Measurements from ENCODE around the gene PIEZO2. TPM values are rescaled to one million over a fixed set of nuclear protein-coding genes. Genes with fewer than 3 reads are reported as not detected.
A peak's percentile ranks its signal among the peaks of the same experiment; 100 is the strongest.
"Not testable (repeated sequence)": the region's sequence is repeated elsewhere in the genome, so short reads cannot be mapped to it uniquely, and the experiment has no call there.

PIEZO2 gene
- total RNA-seq, 1 experiment from 2014 or later = 5.5 TPM

DNA sequence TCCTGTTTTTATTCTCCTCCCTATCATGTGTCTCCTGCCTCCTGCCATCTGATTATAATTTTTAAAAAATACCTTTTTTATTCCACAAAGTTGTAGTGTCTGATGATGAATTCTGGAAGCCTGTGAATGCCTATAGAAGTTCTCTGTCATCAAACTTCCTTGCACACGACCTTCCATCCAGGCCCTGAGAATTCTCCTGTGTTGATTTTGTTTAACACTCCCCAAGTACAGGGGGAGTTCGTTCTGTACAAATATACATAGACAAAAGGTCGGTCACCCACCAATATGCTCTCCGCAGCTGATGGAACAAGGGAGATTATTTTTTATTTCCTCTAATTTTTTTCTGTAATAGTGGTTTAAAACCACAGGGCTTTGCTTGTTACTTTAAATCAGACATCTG, 232.5 kb downstream of the PIEZO2 start:
- no peak for DNase-seq (ENCODE audit: low read depth in 1 of 2, low spot score in 2 of 2)
- Histone ChIP-seq H3K4me3 (no peak overlapping the region), H3K27ac (no peak overlapping the region), H3K4me1 (replicated peaks) (peaks cover 3% of the 10 kb centered on the region; the same call in 1 of the 2 replicates), H3K27me3 (replicated peaks) (no peaks in the 10 kb centered on the region), H3K36me3 (no peaks in the 10 kb centered on the region), H3K9me3 (replicated peaks) (no peaks in the 10 kb centered on the region)

DNA sequence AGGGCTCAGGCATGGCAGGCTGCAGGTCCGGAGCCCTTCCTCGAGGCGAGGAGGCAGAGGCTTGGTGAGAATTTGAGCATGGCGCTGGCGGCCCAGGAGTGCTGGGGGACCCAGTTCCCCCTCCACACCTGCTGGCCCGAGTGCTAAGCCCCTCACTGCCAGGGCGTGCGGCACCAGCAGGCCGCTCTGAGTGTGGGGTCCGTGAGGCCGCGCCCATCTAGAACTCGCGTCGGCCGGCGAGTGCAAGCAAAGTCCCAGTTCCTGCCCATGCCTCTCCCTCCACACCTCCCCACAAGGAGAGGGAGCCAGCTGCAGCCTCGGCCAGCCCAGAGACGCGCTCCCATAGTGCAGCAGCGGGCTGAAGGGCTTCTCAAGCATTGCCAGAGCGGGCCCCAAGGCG, 233.0 kb downstream of the PIEZO2 start:
- H3K9me3 ChIP-seq (replicated peaks) = no peaks in the 10 kb centered on the region
- no peak overlapping the region for H3K4me3 ChIP-seq
- no peaks in the 10 kb centered on the region for H3K36me3 ChIP-seq
- DNase-seq (ENCODE audit: low read depth in 1 of 2, low spot score in 2 of 2) = no peak
- peaks cover 3% of the 10 kb centered on the region; the same call in 1 of the 2 replicates for H3K4me1 ChIP-seq (replicated peaks)
- H3K27ac ChIP-seq = no peak overlapping the region
- H3K27me3 ChIP-seq (replicated peaks) = no peaks in the 10 kb centered on the region

DNA sequence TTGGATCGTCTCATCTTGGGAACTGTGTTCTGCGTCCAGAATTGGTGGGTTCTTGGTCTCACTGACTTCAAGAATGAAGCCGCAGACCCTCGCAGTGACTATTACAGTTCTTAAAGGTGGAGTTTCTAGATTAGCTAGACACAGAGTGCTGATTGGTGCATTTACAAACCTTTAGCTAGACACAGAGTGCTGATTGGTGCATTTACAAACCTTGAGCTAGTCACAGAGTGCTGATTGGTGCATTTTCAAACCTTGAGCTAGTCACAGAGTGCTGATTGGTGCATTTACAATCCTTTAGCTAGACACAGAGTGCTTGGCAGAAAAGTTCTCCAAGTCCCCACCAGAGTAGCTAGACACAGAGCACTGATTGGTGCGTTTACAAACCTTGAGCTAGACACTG, 233.6 kb downstream of the PIEZO2 start:
- DNase-seq (ENCODE audit: low read depth in 1 of 2, low spot score in 2 of 2) = not testable (repeated sequence)

DNA sequence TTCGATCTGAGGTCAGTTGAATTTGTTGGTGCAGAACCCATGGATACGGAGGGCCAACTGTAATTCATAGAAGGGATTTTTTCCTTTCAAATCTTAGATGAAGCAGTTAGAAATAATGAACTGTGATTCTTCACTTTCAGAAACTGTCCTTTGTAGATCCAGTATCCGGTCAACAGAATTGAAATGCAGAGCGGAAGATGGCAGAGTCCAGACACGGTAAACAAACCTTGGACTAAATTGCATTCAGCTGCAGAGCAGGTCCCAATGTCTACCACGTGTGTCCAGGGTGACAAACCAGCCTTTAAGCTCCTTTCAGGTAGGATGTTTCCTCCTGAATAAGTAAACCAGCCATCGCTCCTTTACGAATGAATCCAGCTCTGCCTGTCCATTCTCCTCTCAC, 234.8 kb downstream of the PIEZO2 start:
- not testable (repeated sequence) for H3K9me3 ChIP-seq (replicated peaks); H3K36me3 ChIP-seq; H3K27me3 ChIP-seq (replicated peaks); H3K27ac ChIP-seq; DNase-seq (ENCODE audit: low read depth in 1 of 2, low spot score in 2 of 2); H3K4me3 ChIP-seq; H3K4me1 ChIP-seq (replicated peaks)

More for the DNA sequence above, 233.6 kb downstream of the PIEZO2 start:
- H3K4me1 ChIP-seq (replicated peaks); H3K27ac ChIP-seq; H3K4me3 ChIP-seq; H3K27me3 ChIP-seq (replicated peaks); H3K36me3 ChIP-seq; H3K9me3 ChIP-seq (replicated peaks): not testable (repeated sequence)

DNA sequence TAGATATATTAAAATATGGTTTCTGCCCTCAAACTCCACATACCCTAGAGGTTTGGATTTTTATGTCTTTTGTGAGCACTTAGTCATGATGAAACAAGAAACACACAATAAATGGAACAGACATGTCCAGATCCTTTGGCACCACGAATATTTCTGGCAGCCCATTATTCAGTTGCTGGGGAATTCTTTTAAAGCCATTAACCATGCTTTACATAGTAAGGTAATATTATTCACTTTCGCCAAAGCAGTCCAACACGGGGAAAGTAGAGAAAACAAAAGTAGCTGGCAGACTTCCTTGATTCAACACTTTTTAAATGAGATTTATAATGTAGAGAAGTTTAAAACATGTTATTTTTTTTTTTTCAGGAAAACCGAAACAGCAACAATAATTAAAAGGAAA, 235.4 kb downstream of the PIEZO2 start:
- DNase-seq (ENCODE audit: low read depth in 1 of 2, low spot score in 2 of 2) = no peak
- no peaks in the 10 kb centered on the region for H3K9me3 ChIP-seq (replicated peaks)
- no peaks in the 10 kb centered on the region for H3K36me3 ChIP-seq
- peaks cover 3% of the 10 kb centered on the region; the same call in 1 of the 2 replicates for H3K4me1 ChIP-seq (replicated peaks)
- no peaks in the 10 kb centered on the region for H3K27me3 ChIP-seq (replicated peaks)
- H3K27ac ChIP-seq = no peak overlapping the region
- H3K4me3 ChIP-seq = no peak overlapping the region

DNA sequence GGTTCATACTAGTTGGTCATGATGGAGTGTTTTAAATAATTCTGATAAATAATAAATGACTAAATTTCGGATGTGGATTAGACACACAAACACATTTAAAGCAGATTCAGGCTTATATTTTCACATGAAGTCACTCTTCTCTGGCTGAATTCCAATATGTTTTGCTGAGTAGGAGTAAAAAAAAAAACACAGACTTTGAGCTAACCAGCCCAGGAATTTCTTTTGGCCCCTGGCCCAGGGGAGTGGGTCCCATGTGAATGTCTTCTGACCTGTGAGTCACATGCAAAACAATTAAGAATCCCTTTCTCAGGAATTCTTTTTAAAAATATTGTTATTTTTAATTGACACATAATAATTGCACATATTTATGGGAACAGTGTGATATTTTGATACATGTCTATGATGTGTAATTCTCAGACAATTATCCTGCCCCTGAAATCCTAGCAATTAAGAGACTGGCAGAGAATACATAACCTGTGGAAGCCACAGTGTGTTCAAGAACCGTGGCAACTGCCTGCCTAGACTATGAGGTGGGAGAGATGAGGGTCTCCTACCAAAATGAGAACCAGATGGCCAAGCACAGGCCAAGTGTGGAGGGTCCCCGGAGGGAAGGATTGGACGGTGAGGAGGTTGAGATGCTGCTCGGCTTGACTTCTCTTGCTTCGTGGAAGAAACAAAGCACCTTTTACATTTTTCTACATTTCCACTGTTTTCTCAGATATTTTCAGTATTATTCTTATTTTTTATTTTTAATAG, 236.4 kb downstream of the PIEZO2 start:
- Histone ChIP-seq H3K27ac (no peak overlapping the region), H3K4me1 (replicated peaks) (peaks cover 3% of the 10 kb centered on the region; the same call in 1 of the 2 replicates), H3K4me3 (no peak overlapping the region), H3K36me3 (no peaks in the 10 kb centered on the region), H3K9me3 (replicated peaks) (no peaks in the 10 kb centered on the region), H3K27me3 (replicated peaks) (no peaks in the 10 kb centered on the region)
- peak in 1 of 2 experiments; percentile 39 for DNase-seq (ENCODE audit: low read depth in 1 of 2, low spot score in 2 of 2)

DNA sequence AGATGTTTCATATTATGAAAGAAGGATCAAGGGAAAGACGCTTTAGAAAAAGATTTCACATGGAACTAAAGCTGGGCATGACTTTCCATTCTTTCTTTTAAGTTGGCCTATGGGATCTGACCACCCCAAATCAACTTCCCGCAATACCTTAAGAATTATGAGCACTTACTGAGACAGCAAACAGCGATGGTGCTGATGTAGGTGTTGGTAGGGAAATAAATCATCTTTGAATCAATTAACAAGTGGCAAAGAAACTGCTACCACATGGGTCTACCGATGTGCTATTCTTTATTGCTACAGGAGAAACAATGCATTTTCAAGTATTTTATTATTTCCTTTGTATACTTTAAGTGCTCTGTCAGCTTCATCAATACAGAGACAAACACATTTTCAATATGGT, 239.6 kb downstream of the PIEZO2 start:
- H3K27ac ChIP-seq = no peak overlapping the region
- no peak overlapping the region for H3K4me3 ChIP-seq
- peaks cover 3% of the 10 kb centered on the region; the same call in 1 of the 2 replicates for H3K4me1 ChIP-seq (replicated peaks)
- no peaks in the 10 kb centered on the region for H3K36me3 ChIP-seq
- no peaks in the 10 kb centered on the region for H3K27me3 ChIP-seq (replicated peaks)
- no peaks in the 10 kb centered on the region for H3K9me3 ChIP-seq (replicated peaks)
- no peak for DNase-seq (ENCODE audit: low read depth in 1 of 2, low spot score in 2 of 2)

DNA sequence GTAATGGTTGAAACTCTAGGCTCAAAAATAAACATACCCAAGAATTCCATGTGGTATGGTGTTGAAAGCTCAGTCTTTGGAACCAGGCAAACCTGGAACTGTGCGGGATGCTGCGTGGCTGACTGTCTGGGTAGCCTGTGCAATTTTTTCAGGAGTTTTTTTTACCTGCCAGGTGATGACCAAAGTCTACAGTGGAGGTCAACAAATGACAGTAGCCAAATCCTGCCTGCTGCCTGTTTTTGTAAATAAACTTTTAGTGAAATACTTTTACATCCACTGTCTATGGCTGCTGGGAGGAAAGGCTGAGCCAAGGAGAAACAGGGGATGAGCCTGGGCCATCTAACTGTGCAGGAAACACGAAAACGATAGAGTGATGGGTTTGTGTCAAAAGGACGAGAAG, 240.6 kb downstream of the PIEZO2 start:
- H3K4me1 ChIP-seq (replicated peaks) = peaks cover 3% of the 10 kb centered on the region; the same call in 1 of the 2 replicates
- H3K4me3 ChIP-seq = no peak overlapping the region
- DNase-seq (ENCODE audit: low read depth in 1 of 2, low spot score in 2 of 2) = no peak
- H3K9me3 ChIP-seq (replicated peaks) = no peaks in the 10 kb centered on the region
- H3K36me3 ChIP-seq = no peaks in the 10 kb centered on the region
- H3K27ac ChIP-seq = no peak overlapping the region
- no peaks in the 10 kb centered on the region for H3K27me3 ChIP-seq (replicated peaks)

DNA sequence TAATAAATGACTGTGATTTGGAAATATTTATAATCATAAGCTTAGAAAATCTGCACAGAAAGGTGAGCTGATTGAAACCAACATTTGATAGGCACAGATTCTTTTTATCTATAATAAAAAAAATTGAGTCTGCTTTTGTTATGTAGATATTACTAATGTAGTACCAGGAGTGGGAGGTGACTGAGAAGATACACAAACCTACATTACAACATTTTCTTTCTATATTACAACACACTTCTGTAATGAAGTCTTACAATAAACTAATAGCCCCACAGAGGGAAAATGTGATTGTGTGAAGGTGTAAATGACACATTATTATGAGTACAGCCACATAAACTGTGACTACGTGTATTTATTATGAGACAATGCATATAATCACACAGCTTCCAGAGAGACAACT, 241.6 kb downstream of the PIEZO2 start:
- Histone ChIP-seq H3K4me3 (no peak overlapping the region), H3K9me3 (replicated peaks) (no peaks in the 10 kb centered on the region), H3K36me3 (no peaks in the 10 kb centered on the region), H3K27ac (no peak overlapping the region), H3K27me3 (replicated peaks) (no peaks in the 10 kb centered on the region), H3K4me1 (replicated peaks) (no peaks in the 10 kb centered on the region)
- DNase-seq (ENCODE audit: low read depth in 1 of 2, low spot score in 2 of 2) = no peak

DNA sequence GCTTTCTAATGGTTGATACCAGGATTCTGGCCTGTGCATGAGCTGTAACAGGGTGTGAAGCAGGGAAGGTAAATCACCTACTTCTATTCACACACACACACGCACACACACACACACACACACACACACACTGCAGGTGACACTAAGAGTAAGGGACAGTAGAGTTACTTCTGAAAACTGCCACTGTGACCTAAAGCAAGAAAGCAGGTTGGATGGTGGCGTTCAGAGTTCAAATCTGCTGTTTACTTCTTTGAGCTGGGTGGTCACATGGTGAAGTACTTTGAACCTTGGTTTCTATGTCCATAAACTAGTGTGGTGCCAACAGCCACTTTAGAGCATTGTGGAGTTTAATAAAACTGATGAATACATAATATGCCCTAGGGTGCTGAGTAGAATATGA, 248.0 kb downstream of the PIEZO2 start:
- Histone ChIP-seq H3K27me3 (replicated peaks) (no peaks in the 10 kb centered on the region), H3K9me3 (replicated peaks) (no peaks in the 10 kb centered on the region), H3K4me3 (no peak overlapping the region), H3K36me3 (no peaks in the 10 kb centered on the region), H3K4me1 (replicated peaks) (peaks cover 10% of the 10 kb centered on the region), H3K27ac (no peak overlapping the region)
- DNase-seq (ENCODE audit: low read depth in 1 of 2, low spot score in 2 of 2) = no peak

DNA sequence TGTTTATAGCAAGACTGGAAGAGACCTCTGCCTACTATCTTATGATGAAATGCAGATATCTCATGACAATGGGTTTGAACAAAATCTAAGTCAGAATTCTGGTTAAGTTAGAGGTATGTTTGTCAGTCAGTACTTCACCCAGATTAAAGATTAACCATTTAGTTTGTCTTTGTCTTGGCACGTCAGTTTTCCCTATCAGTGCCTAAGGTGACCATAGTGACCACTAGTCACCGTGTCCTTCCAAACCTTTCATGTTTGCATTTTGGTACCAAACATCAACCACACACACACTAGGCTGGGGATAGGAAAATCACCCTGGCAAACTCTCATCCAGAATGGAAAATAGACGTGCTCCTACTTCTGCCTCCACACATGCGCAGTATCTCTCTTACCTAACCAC, 248.9 kb downstream of the PIEZO2 start:
- Histone ChIP-seq H3K9me3 (replicated peaks) (no peaks in the 10 kb centered on the region), H3K4me3 (no peak overlapping the region), H3K36me3 (no peaks in the 10 kb centered on the region), H3K4me1 (replicated peaks) (peaks cover 10% of the 10 kb centered on the region), H3K27me3 (replicated peaks) (no peaks in the 10 kb centered on the region), H3K27ac (no peak overlapping the region)
- no peak for DNase-seq (ENCODE audit: low read depth in 1 of 2, low spot score in 2 of 2)

DNA sequence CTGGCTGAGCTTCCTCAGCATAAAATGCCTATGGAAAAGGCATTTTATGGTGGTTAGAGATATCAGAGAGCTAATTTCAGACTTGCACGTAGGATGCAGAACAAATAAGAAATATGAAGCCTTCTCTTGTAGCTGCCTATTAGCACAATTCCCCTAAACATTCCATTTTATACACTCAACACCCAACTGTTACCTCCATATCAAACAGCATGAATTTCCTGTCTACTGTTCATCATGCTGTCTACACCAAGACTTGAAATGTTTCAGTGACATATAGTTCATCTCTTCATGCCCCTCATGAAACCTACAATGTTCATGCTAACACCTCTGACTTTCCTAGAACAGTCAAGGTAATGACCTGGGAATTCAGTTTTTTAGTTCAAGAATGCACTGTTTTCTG, 249.9 kb downstream of the PIEZO2 start:
- H3K27ac ChIP-seq = no peak overlapping the region
- no peaks in the 10 kb centered on the region for H3K36me3 ChIP-seq
- peaks cover 10% of the 10 kb centered on the region for H3K4me1 ChIP-seq (replicated peaks)
- no peaks in the 10 kb centered on the region for H3K27me3 ChIP-seq (replicated peaks)
- H3K9me3 ChIP-seq (replicated peaks) = no peaks in the 10 kb centered on the region
- no peak overlapping the region for H3K4me3 ChIP-seq
- DNase-seq (ENCODE audit: low read depth in 1 of 2, low spot score in 2 of 2) = no peak

DNA sequence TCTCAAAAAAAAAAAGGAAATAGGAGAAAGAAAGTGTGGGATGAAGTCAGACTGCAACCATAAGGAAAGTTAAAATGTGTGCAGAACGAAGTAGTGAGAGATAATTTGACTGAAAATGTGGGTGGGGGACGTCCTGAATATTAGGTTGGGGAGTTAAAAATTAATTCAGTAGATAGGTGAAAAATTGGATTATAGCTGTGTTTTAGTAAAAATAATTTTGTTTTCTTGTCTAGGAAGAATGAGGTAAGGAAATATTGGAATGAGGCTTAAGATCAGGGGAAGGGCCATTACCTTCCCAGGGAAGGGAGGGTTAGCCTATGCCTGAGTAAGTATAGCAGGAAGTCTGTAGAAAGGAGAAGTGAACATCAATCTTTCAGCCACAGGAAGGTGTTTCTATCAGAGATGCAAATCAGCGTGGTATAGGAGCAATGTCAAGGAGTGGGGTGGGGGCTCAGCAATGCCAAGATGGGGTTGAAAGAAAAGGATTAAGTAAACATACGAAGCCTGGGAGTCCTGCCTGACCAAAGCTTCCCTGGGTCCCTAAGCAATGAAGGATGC, 250.9 kb downstream of the PIEZO2 start:
- no peak for DNase-seq (ENCODE audit: low read depth in 1 of 2, low spot score in 2 of 2)
- H3K27ac ChIP-seq = no peak overlapping the region
- no peaks in the 10 kb centered on the region for H3K27me3 ChIP-seq (replicated peaks)
- no peak overlapping the region for H3K4me3 ChIP-seq
- peaks cover 10% of the 10 kb centered on the region for H3K4me1 ChIP-seq (replicated peaks)
- H3K9me3 ChIP-seq (replicated peaks) = no peaks in the 10 kb centered on the region
- H3K36me3 ChIP-seq = no peaks in the 10 kb centered on the region

DNA sequence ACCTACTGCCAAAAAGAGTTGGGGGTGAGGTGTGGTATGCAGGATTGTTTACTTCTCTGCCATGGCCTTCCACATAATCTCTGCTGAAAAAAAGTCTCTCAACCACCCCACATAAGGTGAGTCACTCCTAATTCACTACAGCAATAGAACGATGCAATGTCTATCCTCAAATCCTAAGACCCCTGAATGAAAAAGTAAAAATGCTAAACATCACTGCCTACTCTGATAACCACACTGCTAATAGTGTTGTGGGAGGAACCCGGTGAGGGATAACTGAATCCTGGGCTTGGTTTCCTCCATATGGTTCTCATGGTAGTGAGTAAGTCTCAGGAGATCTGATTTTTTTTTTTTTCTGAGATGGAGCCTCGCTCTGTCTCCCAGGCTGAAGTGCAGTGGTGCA, 252.5 kb downstream of the PIEZO2 start:
- Histone ChIP-seq H3K36me3 (no peaks in the 10 kb centered on the region), H3K27me3 (replicated peaks) (no peaks in the 10 kb centered on the region), H3K4me3 (no peak overlapping the region), H3K27ac (no peak overlapping the region), H3K9me3 (replicated peaks) (no peaks in the 10 kb centered on the region), H3K4me1 (replicated peaks) (peaks cover 14% of the 10 kb centered on the region)
- DNase-seq (ENCODE audit: low read depth in 1 of 2, low spot score in 2 of 2) = no peak
